Gastrocnemius medialis (tissue), 4 donors: ENCODE results near the gene HYPK. TPM values are rescaled to one million over a fixed set of nuclear protein-coding genes. Genes with fewer than 3 reads are reported as not detected.
"Not testable (repeated sequence)": the region's sequence is repeated elsewhere in the genome, so short reads cannot be mapped to it uniquely, and the experiment has no call there.

Experiments
- ATAC-seq, 2 donors: fragments of 150-250 bp; one replicate each; pipeline ENCODE4 v1.9.1; 2016
- DNase-seq, 2 donors: peaks; one replicate each; pipeline ENCODE4 v3.0.0-alpha.2; 2019
- H3K27ac ChIP-seq, 4 donors: fragments of 200-600 bp; sonication (generic); 1 replicate in 1 of 4; 2 replicates in 3 of 4; pipeline ENCODE4 v1.5.1; 2016 to 2018; ENCODE audit warnings: mild to moderate bottlenecking in 2 of 4, moderate library complexity in 1 of 4
- H3K27me3 ChIP-seq, 3 donors: fragments of 200-600 bp; sonication (generic) in 2 of 3; 1 replicate in 1 of 3; 2 replicates in 2 of 3; pipeline versions ENCODE4 v1.5.1 to v1.6.0; 2016 to 2019; ENCODE audit warnings: mild to moderate bottlenecking in 1 of 3, moderate library complexity in 1 of 3
- H3K36me3 ChIP-seq, 2 donors: fragments of 200-600 bp; sonication (generic) in 1 of 2; one replicate each; pipeline ENCODE4 v1.5.1; 2017 to 2018
- H3K4me1 ChIP-seq, 2 donors: fragments of 200-600 bp; sonication (generic) in 1 of 2; one replicate each; pipeline ENCODE4 v1.5.1; 2016 to 2017; ENCODE audit warnings: mild to moderate bottlenecking in 2 of 2
- H3K4me3 ChIP-seq, 4 donors: fragments of 200-600 bp; sonication (generic) in 3 of 4; 1 replicate in 1 of 4; 2 replicates in 3 of 4; pipeline ENCODE4 v1.5.1; 2016 to 2019; ENCODE audit warnings: mild to moderate bottlenecking in 2 of 4
- H3K9me3 ChIP-seq, 3 donors: fragments of 200-600 bp; sonication (generic) in 2 of 3; 1 replicate in 1 of 3; 2 replicates in 2 of 3; pipeline ENCODE4 v1.5.1; 2016 to 2019
- POLR2A ChIP-seq, 2 donors: fragments of 450-650 bp; IDR thresholded peaks; one replicate each; pipeline ENCODE4 v1.6.1; 2017; ENCODE audit warnings: antibody characterized with exemption in 2 of 2, mild to moderate bottlenecking in 2 of 2, moderate library complexity in 2 of 2
- in situ Hi-C, 4 donors: fragments of 200-750 bp; cut with MboI; loops; one replicate each; pipeline versions ENCODE4 v1.15.0 to v1.8.0; 2017; ENCODE audit warnings: low sequenced_read_pairs in 4 of 4
- intact Hi-C: fragments of 100-400 bp; cut with DNase I; formaldehyde crosslinking; loops from one replicate; pipeline ENCODE4 v1.15.1; 2023; ENCODE audit warnings: low total_unique reads
- total RNA-seq, 4 donors: library from RNA; depleted of rRNA; stranded (reverse); fragments of >200 nt; gene quantifications; one replicate each; pipeline versions ENCODE4 v1.1.0 to v1.2.3, GENCODE V29; 2016
- TF ChIP-seq, protein P1 (sequence below), 5 experiments: fragments of 450-650 bp in 3 of 5; fragments of 200-600 bp in 2 of 5; sonication (generic) in 2 of 5; IDR thresholded peaks in 4 of 5; conservative IDR thresholded peaks in 1 of 5; 1 replicate in 4 of 5; 2 replicates in 1 of 5; pipeline ENCODE4 v1.5.1; 2016 to 2019; ENCODE audit warnings: antibody characterized with exemption in 5 of 5, mild to moderate bottlenecking in 3 of 5, moderate library complexity in 3 of 5

Gene HYPK
- total RNA-seq, 4 donors from 2014 or later: 19.5 to 33.9 (median 24.7) TPM

- Histone ChIP-seq H3K27me3 (no peaks in the 10 kb centered on the region), H3K9me3 (no peaks in the 10 kb centered on the region), H3K36me3 (peaks cover 0 to 48% of the 10 kb centered on the region in 2 donors), H3K4me1 (peaks cover 59 to 62% of the 10 kb centered on the region in 2 donors), H3K4me3 (no peak overlapping the region), H3K27ac (peak overlapping the region; percentile 96 to 100 (median 99))
- TF ChIP-seq, protein P1, sequence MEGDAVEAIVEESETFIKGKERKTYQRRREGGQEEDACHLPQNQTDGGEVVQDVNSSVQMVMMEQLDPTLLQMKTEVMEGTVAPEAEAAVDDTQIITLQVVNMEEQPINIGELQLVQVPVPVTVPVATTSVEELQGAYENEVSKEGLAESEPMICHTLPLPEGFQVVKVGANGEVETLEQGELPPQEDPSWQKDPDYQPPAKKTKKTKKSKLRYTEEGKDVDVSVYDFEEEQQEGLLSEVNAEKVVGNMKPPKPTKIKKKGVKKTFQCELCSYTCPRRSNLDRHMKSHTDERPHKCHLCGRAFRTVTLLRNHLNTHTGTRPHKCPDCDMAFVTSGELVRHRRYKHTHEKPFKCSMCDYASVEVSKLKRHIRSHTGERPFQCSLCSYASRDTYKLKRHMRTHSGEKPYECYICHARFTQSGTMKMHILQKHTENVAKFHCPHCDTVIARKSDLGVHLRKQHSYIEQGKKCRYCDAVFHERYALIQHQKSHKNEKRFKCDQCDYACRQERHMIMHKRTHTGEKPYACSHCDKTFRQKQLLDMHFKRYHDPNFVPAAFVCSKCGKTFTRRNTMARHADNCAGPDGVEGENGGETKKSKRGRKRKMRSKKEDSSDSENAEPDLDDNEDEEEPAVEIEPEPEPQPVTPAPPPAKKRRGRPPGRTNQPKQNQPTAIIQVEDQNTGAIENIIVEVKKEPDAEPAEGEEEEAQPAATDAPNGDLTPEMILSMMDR (IDR thresholded peaks at IDR 0.05 in 4 of 5, conservative IDR thresholded peaks at IDR 0.05 in 1 of 5): no peak
- no peak for TF ChIP-seq POLR2A (IDR thresholded peaks at IDR 0.05)
- ATAC-seq (no peak), DNase-seq (no peak)
- in situ Hi-C loops (loop anchor here in 1 of 4 donors (25.0 kb wide), 2 partner anchors 916 to 1841 kb away; partner anchors contain the start of genes B2M, PATL2 and SQOR), intact Hi-C loops (loop anchor here (10.0 kb wide), 1 partner anchor 738 kb away; the partner anchor contains the start of gene EIF3J)
Observed at GRCh38 chr15:43796566-43796965, 3.8 kb upstream of the HYPK start.

DNA sequence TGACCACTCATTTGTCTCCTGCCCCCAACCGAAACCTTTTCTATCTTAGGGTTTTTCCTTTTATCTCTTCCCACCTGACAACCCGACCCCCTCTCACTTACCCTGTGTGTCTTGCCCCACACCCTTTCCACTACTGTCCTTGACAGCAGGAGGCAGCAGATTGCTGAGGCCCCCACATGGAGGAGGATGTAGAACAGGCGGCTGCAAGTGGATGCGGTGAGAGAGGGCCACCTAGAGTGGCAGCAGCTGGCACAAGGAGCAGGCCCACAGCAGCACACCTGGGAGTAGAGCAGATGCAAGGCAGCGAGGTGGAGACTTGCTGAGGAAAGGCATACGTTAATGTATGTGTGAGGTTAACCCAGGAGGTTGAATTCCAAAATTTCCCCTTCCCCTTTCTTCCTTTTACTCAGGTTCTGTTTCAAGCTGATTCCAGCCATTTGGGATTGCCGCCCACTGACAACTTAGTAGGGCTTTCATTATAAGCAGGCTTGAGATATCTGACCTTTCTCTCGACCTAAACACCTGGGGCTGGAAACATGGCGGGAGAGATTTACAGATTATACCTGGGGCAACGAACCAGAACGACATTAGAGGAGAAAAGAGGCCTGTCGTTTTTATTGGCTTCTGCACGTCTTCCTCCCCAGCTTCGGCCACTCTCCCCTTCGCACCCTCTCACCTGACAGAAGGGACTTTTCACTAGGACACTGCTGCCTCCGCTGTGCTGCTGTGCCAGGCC lies 1.0 kb upstream of the HYPK start:
- intact Hi-C loops (loop anchor here (10.0 kb wide), 1 partner anchor 735 kb away; the partner anchor contains the start of gene EIF3J), in situ Hi-C loops (loop anchor here in 1 of 4 donors (25.0 kb wide), 2 partner anchors 913 to 1838 kb away; partner anchors contain the start of genes B2M, PATL2 and SQOR)
- Histone ChIP-seq H3K27ac (peak overlapping the region; percentile 86 to 100 (median 92)), H3K9me3 (no peaks in the 10 kb centered on the region), H3K27me3 (no peaks in the 10 kb centered on the region), H3K36me3 (peaks cover 0 to 57% of the 10 kb centered on the region in 2 donors), H3K4me1 (peaks cover 46 to 49% of the 10 kb centered on the region in 2 donors), H3K4me3 (no peak overlapping the region)
- DNase-seq (no peak), ATAC-seq (no peak)
- no peak for TF ChIP-seq POLR2A (IDR thresholded peaks at IDR 0.05)
- TF ChIP-seq, protein P1 (IDR thresholded peaks at IDR 0.05 in 4 of 5, conservative IDR thresholded peaks at IDR 0.05 in 1 of 5): no peak

- peak within 1 kb of the TSS; percentile 74 to 97 (median 88) for H3K4me3 ChIP-seq
- peaks cover 0 to 57% of the 10 kb centered on the region in 2 donors for H3K36me3 ChIP-seq
- DNase-seq (no peak), ATAC-seq (peak in 1 of 2 donors; percentile 4)
- TF ChIP-seq, protein P1 (IDR thresholded peaks at IDR 0.05 in 4 of 5, conservative IDR thresholded peaks at IDR 0.05 in 1 of 5): no peak
- TF ChIP-seq POLR2A (IDR thresholded peaks at IDR 0.05): no peak
- peaks cover 41 to 44% of the 10 kb centered on the region in 2 donors for H3K4me1 ChIP-seq
- no peaks in the 10 kb centered on the region for H3K27me3 ChIP-seq
- in situ Hi-C loops (loop anchor here in 1 of 4 donors (25.0 kb wide), 2 partner anchors 912 to 1837 kb away; partner anchors contain the start of genes B2M, PATL2 and SQOR), intact Hi-C loops (loop anchor here (1.0 to 10.0 kb wide), 2 partner anchors 24 to 735 kb away; partner anchors contain the start of genes EIF3J and MFAP1)
- peak within 1 kb of the TSS; percentile 86 to 100 (median 92) for H3K27ac ChIP-seq
- H3K9me3 ChIP-seq: no peaks in the 10 kb centered on the region
Observed at GRCh38 chr15:43799945-43800285, 484 bp upstream of the HYPK start, which contains the start of gene SERINC4. SERINC4 (minus strand) TSS chr15:43800220; CDS start chr15:43799986, 234 bp downstream.

DNA sequence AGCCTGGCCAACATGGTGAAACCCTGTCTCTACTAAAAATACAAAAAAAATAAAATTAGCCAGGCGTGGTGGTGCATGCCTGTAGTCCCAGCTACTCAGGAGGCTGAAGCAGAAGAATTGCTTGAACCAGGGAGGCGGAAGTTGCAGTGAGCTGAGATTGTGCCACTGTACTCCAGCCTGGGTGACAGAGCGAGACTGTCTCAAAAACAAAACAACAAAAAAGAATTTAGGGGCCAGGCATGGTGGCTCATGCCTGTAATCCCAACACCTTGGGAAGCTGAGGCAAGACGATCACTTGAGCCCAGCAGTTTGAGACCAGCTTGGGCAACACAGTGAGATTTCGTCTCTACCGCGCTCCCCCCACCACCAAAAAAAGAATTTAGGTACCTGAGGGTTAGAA lies 2.3 kb downstream of the HYPK start:
- DNase-seq, H3K4me3 ChIP-seq, ATAC-seq, H3K9me3 ChIP-seq, in situ Hi-C loops, H3K27me3 ChIP-seq, intact Hi-C loops: not testable (repeated sequence)
- H3K4me1 ChIP-seq: peaks cover 17 to 20% of the 10 kb centered on the region in 2 donors
- peaks cover 0 to 64% of the 10 kb centered on the region in 2 donors for H3K36me3 ChIP-seq
- peak overlapping the region in 1 of 4 donors; percentile 21 for H3K27ac ChIP-seq

- TF ChIP-seq POLR2A (IDR thresholded peaks at IDR 0.05): no peak
- TF ChIP-seq, protein P1 (IDR thresholded peaks at IDR 0.05 in 4 of 5, conservative IDR thresholded peaks at IDR 0.05 in 1 of 5): no peak
- in situ Hi-C loops (no loop called here), intact Hi-C loops (no loop called here)
- ATAC-seq (no peak), DNase-seq (no peak)
- no peak overlapping the region for H3K27ac ChIP-seq
- H3K36me3 ChIP-seq: peaks cover 8 to 98% of the 10 kb centered on the region in 2 donors
- no peaks in the 10 kb centered on the region for H3K27me3 ChIP-seq
- no peaks in the 10 kb centered on the region for H3K4me1 ChIP-seq
- no peaks in the 10 kb centered on the region for H3K9me3 ChIP-seq
- no peak overlapping the region for H3K4me3 ChIP-seq
Observed at GRCh38 chr15:43808435-43808950, 8.1 kb downstream of the HYPK start.
